Thyroid gland (tissue), 4 donors: ENCODE measurements around the gene ADAMTS6. TPM values are rescaled to one million over a fixed set of nuclear protein-coding genes. Genes with fewer than 3 reads are reported as not detected.

ENCODE experiments used
- DNase-seq, 2 donors: peaks; one replicate each; pipeline ENCODE4 v3.0.0-alpha.2; 2019
- H3K27ac ChIP-seq, 3 donors: fragments of 200-600 bp; sonication (generic); 1 replicate in 2 of 3; 2 replicates in 1 of 3; pipeline ENCODE4 v1.5.1; 2016 to 2019; ENCODE audit warnings: mild to moderate bottlenecking in 1 of 3, moderate library complexity in 1 of 3
- H3K27me3 ChIP-seq: fragments of 200-600 bp; sonication (generic); one replicate; pipeline ENCODE4 v1.5.1; 2019
- H3K36me3 ChIP-seq, 2 donors: fragments of 200-600 bp; sonication (generic); one replicate each; pipeline ENCODE4 v1.5.1; 2016 to 2019
- H3K4me1 ChIP-seq, 2 donors: fragments of 200-600 bp; sonication (generic); one replicate each; pipeline ENCODE4 v1.5.1; 2017 to 2019
- H3K4me3 ChIP-seq, 3 donors: fragments of 200-600 bp; sonication (generic); replicated peaks in 1 of 3; 1 replicate in 2 of 3; 2 replicates in 1 of 3; pipeline ENCODE4 v1.5.1; 2016; ENCODE audit warnings: mild to moderate bottlenecking in 1 of 3
- H3K9me3 ChIP-seq: fragments of 200-600 bp; sonication (generic); one replicate; pipeline ENCODE4 v1.5.1; 2017
- POLR2A ChIP-seq, 2 donors: fragments of 450-650 bp; IDR thresholded peaks; one replicate each; pipeline ENCODE4 v1.6.1; 2017; ENCODE audit warnings: antibody characterized with exemption in 2 of 2, mild to moderate bottlenecking in 2 of 2, moderate library complexity in 1 of 2
- WGBS, 2 donors: methylation state at CpG; one replicate each; pipeline ENCODE4 v1.1.5; 2017; 5-methylcytosine and 5-hydroxymethylcytosine counted together
- intact Hi-C: fragments of 100-400 bp; cut with DNase I; formaldehyde crosslinking; loops from one replicate; pipeline ENCODE4 v1.15.1; 2023
- total RNA-seq, 4 donors: library from RNA; depleted of rRNA; stranded (reverse); fragments of >200 nt; gene quantifications; one replicate each; pipeline ENCODE4 v1.2.3, GENCODE V29; 2016
- TF ChIP-seq, protein P1 (sequence below), 6 experiments: fragments of 200-600 bp in 3 of 6; fragments of 450-650 bp in 3 of 6; sonication (generic) in 3 of 6; IDR thresholded peaks; one replicate each; pipeline ENCODE4 v1.5.1; 2016 to 2019; ENCODE audit warnings: antibody characterized with exemption in 6 of 6, mild to moderate bottlenecking in 2 of 6, inconsistent platforms in 1 of 6, moderate library complexity in 1 of 6

The ADAMTS6 gene
- total RNA-seq, 4 donors from 2014 or later: 1.0 to 3.4 (median 3.3) TPM

DNA sequence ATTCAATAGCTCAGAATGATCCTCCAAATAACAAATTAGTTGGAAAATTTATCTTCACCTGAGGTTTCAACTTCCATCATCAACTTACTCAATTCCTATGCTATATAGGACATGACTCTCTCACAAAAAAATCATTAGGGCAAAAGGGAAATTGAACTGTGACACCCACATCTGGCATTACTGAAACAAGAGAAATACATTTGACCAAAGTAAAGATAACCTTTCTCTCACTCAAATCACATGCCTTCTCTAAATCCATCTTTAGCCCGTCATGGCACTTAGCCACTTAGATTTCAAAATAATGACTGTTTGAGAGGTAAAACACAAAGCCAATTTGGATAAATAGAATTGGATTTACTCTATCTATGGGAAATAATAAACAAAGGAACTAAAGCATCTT lies 126.4 kb downstream of the ADAMTS6 start:
- Histone ChIP-seq H3K27ac (no peak overlapping the region), H3K9me3 (no peaks in the 10 kb centered on the region), H3K4me3 (no peak overlapping the region), H3K36me3 (no peaks in the 10 kb centered on the region), H3K27me3 (no peaks in the 10 kb centered on the region), H3K4me1 (no peaks in the 10 kb centered on the region)
- no peak for DNase-seq
- intact Hi-C loops: no loop called here
- TF ChIP-seq, protein P1, sequence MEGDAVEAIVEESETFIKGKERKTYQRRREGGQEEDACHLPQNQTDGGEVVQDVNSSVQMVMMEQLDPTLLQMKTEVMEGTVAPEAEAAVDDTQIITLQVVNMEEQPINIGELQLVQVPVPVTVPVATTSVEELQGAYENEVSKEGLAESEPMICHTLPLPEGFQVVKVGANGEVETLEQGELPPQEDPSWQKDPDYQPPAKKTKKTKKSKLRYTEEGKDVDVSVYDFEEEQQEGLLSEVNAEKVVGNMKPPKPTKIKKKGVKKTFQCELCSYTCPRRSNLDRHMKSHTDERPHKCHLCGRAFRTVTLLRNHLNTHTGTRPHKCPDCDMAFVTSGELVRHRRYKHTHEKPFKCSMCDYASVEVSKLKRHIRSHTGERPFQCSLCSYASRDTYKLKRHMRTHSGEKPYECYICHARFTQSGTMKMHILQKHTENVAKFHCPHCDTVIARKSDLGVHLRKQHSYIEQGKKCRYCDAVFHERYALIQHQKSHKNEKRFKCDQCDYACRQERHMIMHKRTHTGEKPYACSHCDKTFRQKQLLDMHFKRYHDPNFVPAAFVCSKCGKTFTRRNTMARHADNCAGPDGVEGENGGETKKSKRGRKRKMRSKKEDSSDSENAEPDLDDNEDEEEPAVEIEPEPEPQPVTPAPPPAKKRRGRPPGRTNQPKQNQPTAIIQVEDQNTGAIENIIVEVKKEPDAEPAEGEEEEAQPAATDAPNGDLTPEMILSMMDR (IDR thresholded peaks at IDR 0.05): no peak
- no peak for TF ChIP-seq POLR2A (IDR thresholded peaks at IDR 0.05)
- WGBS, 2 donors: 71 to 92% methylated on average over 1 of the region's 1 CpG

- no peaks in the 10 kb centered on the region for H3K27me3 ChIP-seq
- H3K36me3 ChIP-seq: no peaks in the 10 kb centered on the region
- no peak overlapping the region for H3K4me3 ChIP-seq
- H3K9me3 ChIP-seq: no peaks in the 10 kb centered on the region
- no peak for TF ChIP-seq POLR2A (IDR thresholded peaks at IDR 0.05)
- TF ChIP-seq, protein P1 (IDR thresholded peaks at IDR 0.05): no peak
- no peak for DNase-seq
- H3K4me1 ChIP-seq: no peaks in the 10 kb centered on the region
- H3K27ac ChIP-seq: no peak overlapping the region
- intact Hi-C loops: no loop called here
Observed at GRCh38 chr5:65341835-65342234, 139.9 kb downstream of the ADAMTS6 start.

DNA sequence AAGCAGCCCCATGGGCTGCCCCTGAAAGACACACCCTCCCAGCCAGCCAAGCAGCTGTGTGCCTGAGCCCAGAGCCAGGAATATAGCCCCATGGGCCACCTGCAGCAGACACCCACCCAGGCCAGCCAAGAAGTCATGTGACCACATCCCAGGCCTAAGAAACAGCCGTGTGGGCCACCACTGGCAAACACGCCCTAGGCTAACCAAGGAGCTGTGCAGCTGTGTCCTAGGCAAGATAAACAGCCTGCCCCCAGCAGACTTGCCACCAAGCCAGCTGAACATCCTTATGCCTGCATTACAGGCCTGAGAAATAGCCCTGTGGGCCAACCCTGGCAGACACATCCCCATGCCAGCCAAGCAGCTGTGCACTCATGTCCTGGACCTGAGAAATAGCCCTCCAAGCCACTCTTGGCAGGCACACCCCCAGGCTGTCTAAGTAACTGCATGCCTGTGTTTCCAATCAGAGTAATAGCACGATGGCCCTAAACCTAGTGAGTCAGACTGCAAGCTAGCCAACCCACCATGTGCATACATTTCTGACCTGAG lies 143.0 kb downstream of the ADAMTS6 start:
- 100% methylated on average over 1 of the region's 3 CpGs for WGBS, 2 donors
- no peaks in the 10 kb centered on the region for H3K9me3 ChIP-seq
- no peaks in the 10 kb centered on the region for H3K36me3 ChIP-seq
- intact Hi-C loops: no loop called here
- no peak for DNase-seq
- H3K4me3 ChIP-seq: no peak overlapping the region
- H3K27ac ChIP-seq: no peak overlapping the region
- no peaks in the 10 kb centered on the region for H3K4me1 ChIP-seq
- no peaks in the 10 kb centered on the region for H3K27me3 ChIP-seq
- TF ChIP-seq, protein P1 (IDR thresholded peaks at IDR 0.05): no peak
- no peak for TF ChIP-seq POLR2A (IDR thresholded peaks at IDR 0.05)

DNA sequence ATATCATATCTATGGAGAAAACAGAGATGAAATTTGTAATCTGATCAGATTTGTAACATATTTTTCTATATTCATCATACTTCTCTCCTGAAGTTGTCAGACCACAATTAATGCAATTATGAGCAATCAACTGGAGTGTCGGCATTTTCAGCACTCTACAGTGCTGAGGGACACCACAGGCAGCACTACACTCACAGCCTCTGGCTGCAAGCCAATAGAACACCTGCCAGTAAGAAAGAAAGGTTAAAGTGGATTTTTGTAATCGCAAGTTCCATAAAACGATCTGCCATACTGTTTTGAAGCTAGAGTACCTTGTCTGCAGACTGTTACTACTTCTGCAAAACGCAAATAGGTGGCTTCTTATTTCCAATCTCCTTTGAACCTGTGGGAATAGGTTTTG lies 147.6 kb downstream of the ADAMTS6 start:
- no peaks in the 10 kb centered on the region for H3K4me1 ChIP-seq
- intact Hi-C loops: no loop called here
- no peak overlapping the region for H3K27ac ChIP-seq
- TF ChIP-seq POLR2A (IDR thresholded peaks at IDR 0.05): no peak
- TF ChIP-seq, protein P1 (IDR thresholded peaks at IDR 0.05): no peak
- peak; percentile 56 to 68 for DNase-seq
- H3K27me3 ChIP-seq: no peaks in the 10 kb centered on the region
- H3K36me3 ChIP-seq: no peaks in the 10 kb centered on the region
- WGBS, 2 donors: 37 to 43% methylated on average over 4 of the region's 4 CpGs
- no peaks in the 10 kb centered on the region for H3K9me3 ChIP-seq
- H3K4me3 ChIP-seq: no peak overlapping the region

- Histone ChIP-seq H3K4me1 (no peaks in the 10 kb centered on the region), H3K27ac (no peak overlapping the region), H3K27me3 (no peaks in the 10 kb centered on the region), H3K4me3 (no peak overlapping the region), H3K9me3 (no peaks in the 10 kb centered on the region), H3K36me3 (no peaks in the 10 kb centered on the region)
- intact Hi-C loops: no loop called here
- TF ChIP-seq POLR2A (IDR thresholded peaks at IDR 0.05): no peak
- TF ChIP-seq, protein P1 (IDR thresholded peaks at IDR 0.05): no peak
- 87% methylated on average over 1 of the region's 1 CpG for WGBS, 2 donors
- no peak for DNase-seq
Observed at GRCh38 chr5:65332591-65332990, 149.1 kb downstream of the ADAMTS6 start.
